Sciatic nerve (tissue), 2 donors: ENCODE data around the gene PCDHGA1. TPM values are rescaled to one million over a fixed set of nuclear protein-coding genes. Genes with fewer than 3 reads are reported as not detected.
"Not testable (repeated sequence)": the region's sequence is repeated elsewhere in the genome, so short reads cannot be mapped to it uniquely, and the experiment has no call there.

Experiments used
- ATAC-seq: fragments of 200-7000 bp; cut with Tn5 transposase; one replicate; pipeline ENCODE4 v1.9.1; 2020; ENCODE audit warnings: mild to moderate bottlenecking, moderate library complexity
- DNase-seq: peaks from one replicate; pipeline ENCODE4 v3.0.0-alpha.2; 2020; ENCODE audit warnings: low spot score
- intact Hi-C: fragments of 100-400 bp; cut with DNase I; formaldehyde crosslinking; loops from one replicate; pipeline ENCODE4 v1.14.2; 2022
- total RNA-seq: library from RNA; stranded (reverse); fragmentation: NEBNext Ultra II Directional; extraction: Animal tissue kit (Norgen Biotek cat#: 25700); gene quantifications from one replicate; pipeline ENCODE4 v1.2.1, GENCODE V29; 2021
- donor health status: DM: no; HTN: no; CAD: no.
- donor health status: DM: no; HTN: no; CAD: no.

Gene PCDHGA1
- total RNA-seq, 1 donor from 2014 or later: 1.4 TPM

GRCh38 chr5:141399555-141400258, 69.4 kb downstream of the PCDHGA1 start:
- DNase-seq: no peak
- ATAC-seq: no peak
- intact Hi-C loops: no loop called here

- DNase-seq (no peak), ATAC-seq (no peak)
- intact Hi-C loops: no loop called here
Measured at GRCh38 chr5:141402553-141403243, 72.4 kb downstream of the PCDHGA1 start, which contains the start of gene PCDHGA9. TSS of gene PCDHGA9 (plus strand) at chr5:141402778. CDS start at chr5:141402953, 175 bp downstream.

- intact Hi-C loops: no loop called here
- no peak for ATAC-seq
- DNase-seq: no peak
Measured at GRCh38 chr5:141403387-141403786, 73.1 kb downstream of the PCDHGA1 start.

- DNase-seq (peak; percentile 66), ATAC-seq (peak; percentile 84)
- intact Hi-C loops: not testable (repeated sequence)
Measured at GRCh38 chr5:141407790-141408505, 77.6 kb downstream of the PCDHGA1 start, which contains the start of gene PCDHGB6. TSS of gene PCDHGB6 (plus strand) at chr5:141408021. CDS start at chr5:141408203, 182 bp downstream.

GRCh38 chr5:141409598-141410306, 79.4 kb downstream of the PCDHGA1 start:
- DNase-seq: no peak

GRCh38 chr5:141411575-141411974, 81.3 kb downstream of the PCDHGA1 start:
- no peak for DNase-seq
- ATAC-seq: no peak
- intact Hi-C loops: no loop called here

More at GRCh38 chr5:141409598-141410306, 79.4 kb downstream of the PCDHGA1 start:
- no peak for ATAC-seq
- intact Hi-C loops: no loop called here

GRCh38 chr5:141412854-141413539, 82.7 kb downstream of the PCDHGA1 start, which contains the start of gene PCDHGA10:
TSS of gene PCDHGA10 (plus strand) at chr5:141412987. CDS start at chr5:141413176, 189 bp downstream.
- peak; percentile 59 for DNase-seq
- intact Hi-C loops: no loop called here
- peak; percentile 39 for ATAC-seq

- no peak for ATAC-seq
- intact Hi-C loops: no loop called here
- no peak for DNase-seq
Measured at GRCh38 chr5:141413540-141414069, 83.3 kb downstream of the PCDHGA1 start.

- ATAC-seq, intact Hi-C loops, DNase-seq: not testable (repeated sequence)
Measured at GRCh38 chr5:141414548-141415274, 84.4 kb downstream of the PCDHGA1 start.

- ATAC-seq, DNase-seq, intact Hi-C loops: not testable (repeated sequence)
Measured at GRCh38 chr5:141415275-141415618, 84.9 kb downstream of the PCDHGA1 start.

- DNase-seq (peak; percentile 78), ATAC-seq (peak; percentile 94)
- intact Hi-C loops: not testable (repeated sequence)
Measured at GRCh38 chr5:141417494-141418172, 87.3 kb downstream of the PCDHGA1 start, which contains the start of gene PCDHGB7. TSS of gene PCDHGB7 (plus strand) at chr5:141417677. CDS start at chr5:141417860, 183 bp downstream.

GRCh38 chr5:141419074-141419880, 89.0 kb downstream of the PCDHGA1 start:
- no peak for ATAC-seq
- DNase-seq: peak; percentile 52
- intact Hi-C loops: no loop called here

GRCh38 chr5:141420855-141421488, 90.7 kb downstream of the PCDHGA1 start, which contains the start of gene PCDHGA11:
TSS of gene PCDHGA11 (plus strand) at chr5:141421051. CDS start at chr5:141421228, 177 bp downstream.
- peak; percentile 60 for DNase-seq
- intact Hi-C loops: loop anchor here (10.0 kb wide), 1 partner anchor 124 kb away; no protein-coding TSS in a partner anchor
- ATAC-seq: no peak

GRCh38 chr5:141421489-141421855, 91.2 kb downstream of the PCDHGA1 start:
- intact Hi-C loops: loop anchor here (10.0 kb wide), 1 partner anchor 123 kb away; no protein-coding TSS in a partner anchor
- no peak for ATAC-seq
- DNase-seq: no peak

- intact Hi-C loops: loop anchor here (10.0 kb wide), 1 partner anchor 122 kb away; no protein-coding TSS in a partner anchor
- ATAC-seq: no peak
Measured at GRCh38 chr5:141422742-141423291, 92.5 kb downstream of the PCDHGA1 start.

More at GRCh38 chr5:141422742-141423291, 92.5 kb downstream of the PCDHGA1 start:
- DNase-seq: no peak
